DND-41 (cell line): ENCODE results near the gene PTPRN2.

Experiments used
- CTCF ChIP-seq: IDR thresholded peaks from 2 replicates; pipeline ENCODE4 v1.5.1; 2012; ENCODE audit warnings: borderline replicate concordance, low read length, moderate library complexity, mild to moderate bottlenecking; ENCODE audit not compliant: poor library complexity, severe bottlenecking; ENCODE audit errors: extremely low read depth
- EZH2 ChIP-seq: IDR thresholded peaks from 3 replicates; pipeline ENCODE4 v1.6.1; 2012; ENCODE audit warnings: borderline replicate concordance, low read depth, mild to moderate bottlenecking, moderate library complexity, low read length, inconsistent platforms; ENCODE audit not compliant: severe bottlenecking

GRCh38 chr7:157897681-157898080, 689.9 kb downstream of the PTPRN2 start:
- TF ChIP-seq CTCF, result no peak
- no peak for TF ChIP-seq EZH2
